ENCODE measurements around the gene COMMD3.

DNA sequence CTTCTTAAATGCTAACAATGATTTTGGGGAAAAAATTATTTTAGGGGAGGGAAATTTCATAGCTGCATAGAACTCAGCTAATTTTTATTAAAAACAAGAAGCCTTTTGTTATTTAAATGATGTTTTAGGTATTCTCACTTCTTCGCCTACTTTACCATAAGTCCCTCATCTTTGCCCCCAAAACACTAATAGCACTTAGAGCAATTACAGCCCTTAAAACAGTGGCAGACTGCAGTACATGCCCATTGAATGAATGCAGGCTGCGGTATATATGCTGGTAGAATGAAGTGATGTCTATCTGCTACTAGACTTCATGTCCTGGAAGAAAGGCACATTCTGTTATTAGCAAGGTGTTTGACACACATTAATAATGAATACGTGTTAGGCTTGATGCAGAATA, 26.2 kb downstream of the COMMD3 start:
- TF ChIP-seq, protein P1, sequence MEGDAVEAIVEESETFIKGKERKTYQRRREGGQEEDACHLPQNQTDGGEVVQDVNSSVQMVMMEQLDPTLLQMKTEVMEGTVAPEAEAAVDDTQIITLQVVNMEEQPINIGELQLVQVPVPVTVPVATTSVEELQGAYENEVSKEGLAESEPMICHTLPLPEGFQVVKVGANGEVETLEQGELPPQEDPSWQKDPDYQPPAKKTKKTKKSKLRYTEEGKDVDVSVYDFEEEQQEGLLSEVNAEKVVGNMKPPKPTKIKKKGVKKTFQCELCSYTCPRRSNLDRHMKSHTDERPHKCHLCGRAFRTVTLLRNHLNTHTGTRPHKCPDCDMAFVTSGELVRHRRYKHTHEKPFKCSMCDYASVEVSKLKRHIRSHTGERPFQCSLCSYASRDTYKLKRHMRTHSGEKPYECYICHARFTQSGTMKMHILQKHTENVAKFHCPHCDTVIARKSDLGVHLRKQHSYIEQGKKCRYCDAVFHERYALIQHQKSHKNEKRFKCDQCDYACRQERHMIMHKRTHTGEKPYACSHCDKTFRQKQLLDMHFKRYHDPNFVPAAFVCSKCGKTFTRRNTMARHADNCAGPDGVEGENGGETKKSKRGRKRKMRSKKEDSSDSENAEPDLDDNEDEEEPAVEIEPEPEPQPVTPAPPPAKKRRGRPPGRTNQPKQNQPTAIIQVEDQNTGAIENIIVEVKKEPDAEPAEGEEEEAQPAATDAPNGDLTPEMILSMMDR (conservative IDR thresholded peaks at IDR 0.05; ENCODE audit: low read length): no peak
- TF ChIP-seq EZH2phosphoT487 (IDR thresholded peaks at IDR 0.05; ENCODE audit: borderline replicate concordance): no peak

All from Loucy (cell line).